ENCODE data around the gene NCKAP5.

DNA sequence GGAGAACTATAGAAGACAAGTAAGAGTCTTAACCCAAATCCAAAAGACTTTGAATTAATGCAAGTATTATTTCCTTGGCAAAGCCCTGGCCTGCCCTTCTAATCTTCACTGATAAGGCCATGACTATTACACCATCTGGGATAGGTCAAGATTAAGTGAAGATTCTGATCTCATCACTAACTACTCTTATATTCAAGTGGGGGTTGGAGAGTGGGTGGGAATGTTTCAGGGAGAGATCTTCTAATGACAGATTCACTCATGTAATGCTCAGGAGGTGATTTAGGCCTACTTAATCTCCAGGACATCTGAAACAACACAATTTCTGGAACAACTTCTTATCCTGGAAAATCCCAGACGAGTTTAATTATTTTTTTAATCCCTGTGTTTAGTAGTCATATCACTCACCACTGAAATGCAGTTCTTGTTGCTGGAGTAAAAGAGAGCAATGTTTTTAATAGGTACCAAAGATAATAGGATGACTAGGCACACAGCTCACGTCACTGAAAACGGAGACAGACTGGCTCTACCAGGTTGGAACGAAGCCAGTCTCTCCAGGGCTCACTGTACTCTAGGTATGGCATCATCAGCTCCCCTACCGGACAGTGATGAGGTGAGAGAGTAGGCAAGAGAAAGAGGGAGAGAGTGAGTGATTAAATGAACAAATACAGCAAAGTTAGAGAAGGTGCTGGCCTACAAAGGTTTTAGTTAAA is 133.1 kb downstream of the NCKAP5 start:
- no peak for TF ChIP-seq CTCF (IDR thresholded peaks at IDR 0.05)
- no peak for TF ChIP-seq POLR2A (IDR thresholded peaks at IDR 0.05)
